ENCODE data around the gene ECEL1.

GRCh38 chr2:232481322-232482140, 6.1 kb downstream of the ECEL1 start:
- no peak for TF ChIP-seq SP1 (CRISPR knock-in tag; conservative IDR thresholded peaks at IDR 0.05)
- TF ChIP-seq, protein P1, sequence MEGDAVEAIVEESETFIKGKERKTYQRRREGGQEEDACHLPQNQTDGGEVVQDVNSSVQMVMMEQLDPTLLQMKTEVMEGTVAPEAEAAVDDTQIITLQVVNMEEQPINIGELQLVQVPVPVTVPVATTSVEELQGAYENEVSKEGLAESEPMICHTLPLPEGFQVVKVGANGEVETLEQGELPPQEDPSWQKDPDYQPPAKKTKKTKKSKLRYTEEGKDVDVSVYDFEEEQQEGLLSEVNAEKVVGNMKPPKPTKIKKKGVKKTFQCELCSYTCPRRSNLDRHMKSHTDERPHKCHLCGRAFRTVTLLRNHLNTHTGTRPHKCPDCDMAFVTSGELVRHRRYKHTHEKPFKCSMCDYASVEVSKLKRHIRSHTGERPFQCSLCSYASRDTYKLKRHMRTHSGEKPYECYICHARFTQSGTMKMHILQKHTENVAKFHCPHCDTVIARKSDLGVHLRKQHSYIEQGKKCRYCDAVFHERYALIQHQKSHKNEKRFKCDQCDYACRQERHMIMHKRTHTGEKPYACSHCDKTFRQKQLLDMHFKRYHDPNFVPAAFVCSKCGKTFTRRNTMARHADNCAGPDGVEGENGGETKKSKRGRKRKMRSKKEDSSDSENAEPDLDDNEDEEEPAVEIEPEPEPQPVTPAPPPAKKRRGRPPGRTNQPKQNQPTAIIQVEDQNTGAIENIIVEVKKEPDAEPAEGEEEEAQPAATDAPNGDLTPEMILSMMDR (IDR thresholded peaks at IDR 0.05) = no peak
